Mesendoderm (in vitro differentiated cells): ENCODE results near the gene PDCL2.

Source experiments
- DNase-seq: peaks from one replicate; pipeline ENCODE4 v3.0.0; 2013
- H2AK5ac ChIP-seq: 2 replicates; pipeline ENCODE4 v1.6.1; 2013; ENCODE audit warnings: low read length, inconsistent platforms
- H2BK120ac ChIP-seq: 2 replicates; pipeline ENCODE4 v1.6.1; 2013; ENCODE audit warnings: low read depth, mild to moderate bottlenecking, low read length, moderate library complexity, mixed read lengths
- H2BK15ac ChIP-seq: replicated peaks from 2 replicates; pipeline ENCODE4 v1.6.1; 2013; ENCODE audit warnings: low read depth, mild to moderate bottlenecking, moderate library complexity
- H2BK5ac ChIP-seq: 2 replicates; pipeline ENCODE4 v1.6.1; 2013; ENCODE audit warnings: low read length, inconsistent platforms
- H3K18ac ChIP-seq: 2 replicates; pipeline ENCODE4 v1.6.1; 2013; ENCODE audit warnings: mild to moderate bottlenecking, low read length, mixed read lengths
- H3K23ac ChIP-seq: one replicate; pipeline ENCODE4 v1.6.1; 2013; ENCODE audit warnings: low read length
- H3K27ac ChIP-seq: 2 replicates; pipeline ENCODE4 v1.5.1; 2013; ENCODE audit warnings: low read depth, mild to moderate bottlenecking, inconsistent platforms, low read length, moderate library complexity
- H3K27me3 ChIP-seq: 2 replicates; pipeline ENCODE4 v1.6.1; 2013; ENCODE audit warnings: low read length, control low read depth, mild to moderate bottlenecking, inconsistent platforms; ENCODE audit not compliant: insufficient read depth, poor library complexity
- H3K36me3 ChIP-seq: 2 replicates; pipeline ENCODE4 v1.6.1; 2013; ENCODE audit warnings: low read length, inconsistent platforms; ENCODE audit not compliant: control insufficient read depth, insufficient read depth
- H3K4ac ChIP-seq: one replicate; pipeline ENCODE4 v1.6.1; 2013; ENCODE audit warnings: low read depth, mild to moderate bottlenecking, low read length, moderate library complexity
- H3K4me1 ChIP-seq: 2 replicates; pipeline ENCODE4 v1.6.1; 2013; ENCODE audit warnings: low read depth, low read length, inconsistent platforms; ENCODE audit not compliant: control insufficient read depth
- H3K4me2 ChIP-seq: 2 replicates; pipeline ENCODE4 v1.6.1; 2013; ENCODE audit warnings: low read length
- H3K4me3 ChIP-seq: 2 replicates; pipeline ENCODE4 v1.5.1; 2013; ENCODE audit warnings: mild to moderate bottlenecking, low read length
- H3K56ac ChIP-seq: one replicate; pipeline ENCODE4 v1.6.1; 2013; ENCODE audit warnings: low read length
- H3K79me1 ChIP-seq: 2 replicates; pipeline ENCODE4 v1.6.1; 2013; ENCODE audit warnings: low read length, inconsistent platforms
- H3K79me2 ChIP-seq: 2 replicates; pipeline ENCODE4 v1.6.1; 2013; ENCODE audit warnings: mild to moderate bottlenecking, low read length; ENCODE audit not compliant: control insufficient read depth, insufficient read depth
- H3K9ac ChIP-seq: 2 replicates; pipeline ENCODE4 v1.6.1; 2013; ENCODE audit warnings: low read length, inconsistent platforms
- H4K5ac ChIP-seq: one replicate; pipeline ENCODE4 v1.6.1; 2013; ENCODE audit warnings: low read length
- H4K8ac ChIP-seq: one replicate; pipeline ENCODE4 v1.6.1; 2013; ENCODE audit warnings: low read depth, mild to moderate bottlenecking, control low read depth, low read length, moderate library complexity
- WGBS: extraction: QIAGEN DNeasy Blood & Tissue Kit; methylation state at CpG from one replicate; pipeline ENCODE4 v1.1.7; 2013; ENCODE audit warnings: low lambda C conversion rate, missing lambda C conversion rate; ENCODE audit not compliant: insufficient coverage; ENCODE audit errors: extremely low coverage; 5-methylcytosine and 5-hydroxymethylcytosine counted together

Gene PDCL2

DNA sequence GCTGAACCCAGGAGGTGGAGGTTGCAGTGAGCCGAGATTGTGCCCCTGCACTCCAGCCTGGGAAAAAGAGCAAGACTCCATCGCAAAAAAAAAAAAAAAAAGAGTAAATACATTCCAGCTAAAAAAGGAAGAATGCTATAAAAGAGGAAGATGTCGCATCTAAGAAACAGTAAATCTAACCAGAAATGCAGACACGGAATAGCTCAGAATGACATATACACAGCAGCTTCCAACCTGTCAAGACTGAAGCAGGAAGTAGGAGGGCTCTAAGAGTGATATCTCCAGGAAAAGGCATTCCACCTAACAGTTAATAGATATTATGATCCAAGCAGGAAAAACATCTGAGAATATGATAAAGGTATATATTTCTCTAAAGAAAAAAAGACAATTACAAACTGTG is 61.4 kb downstream of the PDCL2 start:
- no peak overlapping the region for H3K27ac ChIP-seq
- no CpG with 5 or more reads among the region's 4 CpGs for WGBS
- no peak overlapping the region for H3K9ac ChIP-seq
- H3K4me3 ChIP-seq: no peak overlapping the region
- no peak overlapping the region for H3K4ac ChIP-seq
- H2BK120ac ChIP-seq: no peak overlapping the region
- H3K36me3 ChIP-seq: no peaks in the 10 kb centered on the region
- peaks cover 14% of the 10 kb centered on the region for H3K79me2 ChIP-seq
- H3K23ac ChIP-seq: no peak overlapping the region
- DNase-seq: no peak
- H4K8ac ChIP-seq: no peak overlapping the region
- H3K4me2 ChIP-seq: no peak overlapping the region
- H2AK5ac ChIP-seq: no peak overlapping the region
- no peak overlapping the region for H3K18ac ChIP-seq
- H3K27me3 ChIP-seq: no peaks in the 10 kb centered on the region
- no peaks in the 10 kb centered on the region for H3K79me1 ChIP-seq
- no peak overlapping the region for H4K5ac ChIP-seq
- no peak overlapping the region for H2BK15ac ChIP-seq
- no peak overlapping the region for H2BK5ac ChIP-seq
- H3K56ac ChIP-seq: no peak overlapping the region
- H3K4me1 ChIP-seq: no peaks in the 10 kb centered on the region

DNA sequence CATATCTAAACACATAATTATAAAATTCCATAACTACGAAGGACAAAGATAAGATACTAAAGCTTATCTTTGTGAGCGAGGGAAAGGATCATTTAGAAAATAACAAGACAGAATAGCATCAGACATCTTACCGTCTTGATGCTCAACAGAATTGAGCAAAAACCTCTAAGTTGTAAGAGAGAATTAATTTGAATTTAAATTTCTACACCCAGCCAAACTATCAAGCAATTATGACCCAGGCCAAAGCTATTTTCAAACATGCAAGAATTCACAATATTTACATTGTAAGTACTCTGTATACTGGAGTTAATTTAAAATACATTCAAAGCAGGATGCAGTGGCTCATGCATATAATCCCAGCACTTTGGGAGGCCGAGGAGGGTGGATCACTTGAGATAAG is 61.9 kb downstream of the PDCL2 start:
- no peak overlapping the region for H3K56ac ChIP-seq

GRCh38 chr4:55528491-55528890 is 63.6 kb downstream of the PDCL2 start:
- H3K56ac ChIP-seq: no peak overlapping the region
- no CpG with 5 or more reads among the region's 3 CpGs for WGBS
- no peak overlapping the region for H3K4ac ChIP-seq
- H3K79me2 ChIP-seq: peaks cover 14% of the 10 kb centered on the region
- H3K4me1 ChIP-seq: no peaks in the 10 kb centered on the region
- no peaks in the 10 kb centered on the region for H3K36me3 ChIP-seq
- H3K4me3 ChIP-seq: no peak overlapping the region
- H4K5ac ChIP-seq: no peak overlapping the region
- H3K27me3 ChIP-seq: no peaks in the 10 kb centered on the region
- no peak overlapping the region for H3K27ac ChIP-seq
- H2BK5ac ChIP-seq: no peak overlapping the region
- H3K18ac ChIP-seq: no peak overlapping the region
- H3K9ac ChIP-seq: no peak overlapping the region
- no peak overlapping the region for H3K23ac ChIP-seq
- H2AK5ac ChIP-seq: no peak overlapping the region
- no peak overlapping the region for H2BK120ac ChIP-seq
- no peaks in the 10 kb centered on the region for H3K79me1 ChIP-seq
- DNase-seq: no peak
- no peak overlapping the region for H3K4me2 ChIP-seq
- peak overlapping the region; percentile 57 for H2BK15ac ChIP-seq
- peak overlapping the region; percentile 28 for H4K8ac ChIP-seq

More for the DNA sequence above, 61.9 kb downstream of the PDCL2 start:
- WGBS: no CpG with 5 or more reads among the region's 4 CpGs
- no peak for DNase-seq
- Histone ChIP-seq H3K4me2 (no peak overlapping the region), H2BK15ac (no peak overlapping the region), H4K8ac (no peak overlapping the region), H3K18ac (no peak overlapping the region), H3K9ac (no peak overlapping the region), H3K27ac (no peak overlapping the region), H3K79me2 (peaks cover 14% of the 10 kb centered on the region), H2AK5ac (no peak overlapping the region), H2BK120ac (no peak overlapping the region), H4K5ac (no peak overlapping the region), H3K23ac (no peak overlapping the region), H2BK5ac (no peak overlapping the region), H3K4ac (no peak overlapping the region), H3K36me3 (no peaks in the 10 kb centered on the region), H3K79me1 (no peaks in the 10 kb centered on the region), H3K4me1 (no peaks in the 10 kb centered on the region), H3K27me3 (no peaks in the 10 kb centered on the region), H3K4me3 (no peak overlapping the region)

- no peak for DNase-seq
- Histone ChIP-seq H3K9ac (no peak overlapping the region), H2BK5ac (no peak overlapping the region), H2BK15ac (no peak overlapping the region), H3K4ac (peak overlapping the region; percentile 31), H3K4me1 (peaks cover 2% of the 10 kb centered on the region), H3K27ac (no peak overlapping the region), H3K27me3 (no peaks in the 10 kb centered on the region), H3K18ac (peak overlapping the region; percentile 39), H4K5ac (no peak overlapping the region), H3K79me2 (peaks cover 14% of the 10 kb centered on the region), H2AK5ac (no peak overlapping the region), H2BK120ac (no peak overlapping the region), H3K23ac (no peak overlapping the region), H3K79me1 (no peaks in the 10 kb centered on the region), H3K56ac (no peak overlapping the region), H3K4me3 (no peak overlapping the region), H3K36me3 (no peaks in the 10 kb centered on the region), H3K4me2 (no peak overlapping the region), H4K8ac (no peak overlapping the region)
- no CpG with 5 or more reads among the region's 4 CpGs for WGBS
Observed at GRCh38 chr4:55524844-55525571, 67.0 kb downstream of the PDCL2 start.

- Histone ChIP-seq H2BK120ac (no peak overlapping the region), H4K8ac (no peak overlapping the region), H3K23ac (no peak overlapping the region), H3K27ac (no peak overlapping the region), H3K56ac (no peak overlapping the region), H3K27me3 (no peaks in the 10 kb centered on the region), H3K18ac (no peak overlapping the region), H3K79me2 (peaks cover 11% of the 10 kb centered on the region), H2AK5ac (no peak overlapping the region), H3K79me1 (no peaks in the 10 kb centered on the region), H2BK15ac (no peak overlapping the region), H4K5ac (no peak overlapping the region), H3K9ac (no peak overlapping the region), H3K4me1 (peaks cover 4% of the 10 kb centered on the region), H3K4me3 (no peak overlapping the region), H3K36me3 (no peaks in the 10 kb centered on the region), H3K4ac (no peak overlapping the region), H2BK5ac (no peak overlapping the region), H3K4me2 (no peak overlapping the region)
- no peak for DNase-seq
Observed at GRCh38 chr4:55518442-55518841, 73.6 kb downstream of the PDCL2 start.
